ENCODE data around the gene NUAK2. TPM values are rescaled to one million over a fixed set of nuclear protein-coding genes. Genes with fewer than 3 reads are reported as not detected.

NUAK2 gene
- total and polyA plus RNA-seq, 8 donors = 6.1 to 12.3 (median 8.6) TPM

DNA sequence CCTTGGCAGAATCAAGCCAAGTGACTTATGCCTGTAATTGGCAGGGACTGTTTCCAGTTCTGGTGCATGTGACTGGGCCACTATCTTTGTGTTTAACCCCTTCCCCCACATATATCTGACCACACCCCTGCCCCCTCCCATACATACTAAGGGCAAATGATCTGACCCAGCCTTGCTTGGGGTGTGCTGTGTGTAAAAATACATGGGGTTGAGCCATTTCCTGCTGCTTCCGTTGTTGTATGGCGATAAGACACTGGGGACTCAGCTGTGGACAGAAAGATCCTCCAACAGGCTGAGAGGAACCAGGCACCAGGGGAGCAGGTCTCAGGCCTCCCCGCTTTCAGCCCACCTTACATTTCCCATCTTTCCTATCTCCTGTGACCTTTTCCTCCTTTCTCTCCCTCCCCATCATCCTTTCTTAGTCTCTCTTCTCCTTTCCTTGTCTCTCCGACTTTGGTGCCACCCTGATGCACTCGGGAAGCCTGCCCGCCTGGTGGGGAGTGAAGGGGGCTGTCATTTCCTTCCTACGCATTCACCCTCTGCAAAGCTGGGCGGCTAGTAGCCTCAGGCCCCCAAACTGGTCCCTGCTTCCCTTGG is 54.1 kb downstream of the NUAK2 start:
- DNase-seq = no peak
- TF ChIP-seq, protein P1, sequence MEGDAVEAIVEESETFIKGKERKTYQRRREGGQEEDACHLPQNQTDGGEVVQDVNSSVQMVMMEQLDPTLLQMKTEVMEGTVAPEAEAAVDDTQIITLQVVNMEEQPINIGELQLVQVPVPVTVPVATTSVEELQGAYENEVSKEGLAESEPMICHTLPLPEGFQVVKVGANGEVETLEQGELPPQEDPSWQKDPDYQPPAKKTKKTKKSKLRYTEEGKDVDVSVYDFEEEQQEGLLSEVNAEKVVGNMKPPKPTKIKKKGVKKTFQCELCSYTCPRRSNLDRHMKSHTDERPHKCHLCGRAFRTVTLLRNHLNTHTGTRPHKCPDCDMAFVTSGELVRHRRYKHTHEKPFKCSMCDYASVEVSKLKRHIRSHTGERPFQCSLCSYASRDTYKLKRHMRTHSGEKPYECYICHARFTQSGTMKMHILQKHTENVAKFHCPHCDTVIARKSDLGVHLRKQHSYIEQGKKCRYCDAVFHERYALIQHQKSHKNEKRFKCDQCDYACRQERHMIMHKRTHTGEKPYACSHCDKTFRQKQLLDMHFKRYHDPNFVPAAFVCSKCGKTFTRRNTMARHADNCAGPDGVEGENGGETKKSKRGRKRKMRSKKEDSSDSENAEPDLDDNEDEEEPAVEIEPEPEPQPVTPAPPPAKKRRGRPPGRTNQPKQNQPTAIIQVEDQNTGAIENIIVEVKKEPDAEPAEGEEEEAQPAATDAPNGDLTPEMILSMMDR (IDR thresholded peaks at IDR 0.05) = no peak
- Histone ChIP-seq H3K9me3 (no peaks in the 10 kb centered on the region), H3K4me3 (no peak overlapping the region), H3K27ac (no peak overlapping the region), H3K27me3 (no peaks in the 10 kb centered on the region), H3K36me3 (no peaks in the 10 kb centered on the region), H3K4me1 (peaks cover 9 to 38% of the 10 kb centered on the region in 2 donors)
- ATAC-seq = no peak
- intact Hi-C loops (cut with DNase I) = no loop called here

DNA sequence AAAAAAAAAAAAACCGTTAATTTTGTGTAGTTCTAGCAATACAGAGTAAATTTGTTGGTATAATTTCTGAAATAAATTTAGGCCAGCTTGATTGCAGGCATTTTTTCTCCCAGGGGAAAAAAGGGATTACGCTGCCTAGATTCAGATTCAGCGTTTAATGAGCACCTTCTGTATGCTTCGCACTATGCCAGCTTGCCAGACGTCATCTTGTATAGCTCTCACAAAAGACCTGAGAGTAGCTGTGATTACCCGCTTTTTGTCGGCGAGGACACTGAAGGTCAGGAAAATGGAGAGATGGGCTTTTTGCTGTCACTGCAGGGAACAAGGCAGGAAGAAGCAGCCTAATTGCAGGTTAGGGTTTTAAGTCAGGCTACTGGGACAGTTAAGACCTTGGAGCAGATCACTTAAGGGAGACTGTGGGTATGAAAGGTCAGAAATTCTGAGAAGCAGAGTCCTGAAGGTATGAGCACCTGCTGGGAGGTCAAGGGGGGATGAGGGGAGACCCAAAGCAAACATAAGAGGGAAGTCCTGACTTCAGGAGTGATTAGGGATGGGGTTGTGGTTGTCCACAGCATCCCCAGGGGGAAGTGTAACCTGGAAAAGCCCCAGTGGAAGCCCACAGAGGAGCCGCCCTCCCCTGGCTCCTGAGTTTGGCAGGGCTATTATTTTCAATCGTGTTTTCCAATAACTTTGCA is 54.8 kb downstream of the NUAK2 start:
- Histone ChIP-seq H3K4me3 (no peak overlapping the region), H3K9me3 (no peaks in the 10 kb centered on the region), H3K27me3 (no peaks in the 10 kb centered on the region), H3K4me1 (peaks cover 11 to 44% of the 10 kb centered on the region in 2 donors), H3K36me3 (no peaks in the 10 kb centered on the region), H3K27ac (no peak overlapping the region)
- intact Hi-C loops (cut with DNase I) = no loop called here
- TF ChIP-seq, protein P1 (IDR thresholded peaks at IDR 0.05) = no peak
- DNase-seq (no peak), ATAC-seq (no peak)

DNA sequence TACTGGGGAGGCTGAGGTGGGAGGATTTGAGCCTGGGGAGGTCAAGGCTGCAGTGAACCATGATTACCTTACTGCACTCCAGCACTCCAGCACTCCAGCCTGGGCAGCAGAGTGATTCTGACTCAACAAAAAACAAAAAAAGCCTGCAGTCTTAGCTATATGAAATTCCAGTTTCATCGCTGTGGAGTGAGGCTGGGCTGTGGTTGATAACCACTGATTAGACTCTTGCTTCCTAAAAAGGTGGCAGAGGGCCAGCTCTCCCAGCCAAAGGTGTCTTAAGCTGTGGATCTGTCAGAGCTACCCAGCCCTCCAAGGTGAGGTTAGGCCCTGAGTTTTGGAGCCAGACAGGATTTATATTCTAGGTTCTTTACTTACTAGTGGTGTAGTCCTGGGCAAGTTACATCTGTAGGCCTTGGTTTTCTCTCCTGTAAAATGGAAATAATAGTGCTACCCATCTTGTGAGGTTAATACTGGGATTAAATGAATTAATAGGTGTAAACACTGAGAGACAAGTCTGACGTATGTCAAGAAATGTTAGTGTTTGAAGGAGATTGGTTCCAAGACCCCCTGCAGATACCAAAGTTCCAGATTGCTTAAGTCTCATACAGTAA is 57.9 kb downstream of the NUAK2 start:
- Histone ChIP-seq H3K27ac (no peak overlapping the region), H3K4me1 (peaks cover 13 to 52% of the 10 kb centered on the region in 2 donors), H3K36me3 (no peaks in the 10 kb centered on the region), H3K27me3 (no peaks in the 10 kb centered on the region), H3K9me3 (no peaks in the 10 kb centered on the region), H3K4me3 (no peak overlapping the region)
- ATAC-seq (no peak), DNase-seq (no peak)
- TF ChIP-seq, protein P1 (IDR thresholded peaks at IDR 0.05) = no peak
- intact Hi-C loops (cut with DNase I) = no loop called here

DNA sequence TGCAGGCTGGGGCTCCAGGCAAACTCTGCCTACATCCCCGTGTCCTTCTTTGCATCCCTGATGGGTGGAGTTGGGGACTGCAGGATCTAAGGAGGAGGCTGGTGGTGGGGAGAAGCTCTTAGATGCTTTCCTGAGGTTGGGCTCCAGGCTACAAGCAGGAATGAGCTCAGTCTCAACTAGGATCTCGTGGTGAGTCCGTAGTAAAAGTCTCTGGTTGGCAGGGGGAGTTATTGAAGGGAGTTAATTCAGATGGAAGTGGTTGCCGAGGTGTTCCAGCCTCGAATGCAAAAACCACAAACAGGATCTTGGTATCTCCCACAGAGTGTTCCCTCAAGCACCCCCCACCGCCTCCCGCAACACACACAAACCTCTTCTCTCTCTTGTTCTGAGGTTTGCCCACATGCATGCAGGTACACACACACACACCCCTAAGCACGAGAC is 58.8 kb downstream of the NUAK2 start:
- ATAC-seq = no peak
- no peaks in the 10 kb centered on the region for H3K9me3 ChIP-seq
- TF ChIP-seq, protein P1 (IDR thresholded peaks at IDR 0.05) = no peak
- H3K27ac ChIP-seq = no peak overlapping the region
- no peak overlapping the region for H3K4me3 ChIP-seq
- no peak for DNase-seq
- intact Hi-C loops (cut with DNase I) = no loop called here
- H3K4me1 ChIP-seq = peaks cover 13 to 58% of the 10 kb centered on the region in 2 donors
- no peaks in the 10 kb centered on the region for H3K36me3 ChIP-seq
- no peaks in the 10 kb centered on the region for H3K27me3 ChIP-seq

All from left lung (tissue), 10 donors.